Measurements from ENCODE around the gene ENDOV. TPM values are rescaled to one million over a fixed set of nuclear protein-coding genes. Genes with fewer than 3 reads are reported as not detected.

ENDOV gene
- total and polyA plus RNA-seq, 2 donors (not counting 3 experiments of a cell fraction or from before 2014, with no cell fraction given), result 20.4 to 25.9 TPM

DNA sequence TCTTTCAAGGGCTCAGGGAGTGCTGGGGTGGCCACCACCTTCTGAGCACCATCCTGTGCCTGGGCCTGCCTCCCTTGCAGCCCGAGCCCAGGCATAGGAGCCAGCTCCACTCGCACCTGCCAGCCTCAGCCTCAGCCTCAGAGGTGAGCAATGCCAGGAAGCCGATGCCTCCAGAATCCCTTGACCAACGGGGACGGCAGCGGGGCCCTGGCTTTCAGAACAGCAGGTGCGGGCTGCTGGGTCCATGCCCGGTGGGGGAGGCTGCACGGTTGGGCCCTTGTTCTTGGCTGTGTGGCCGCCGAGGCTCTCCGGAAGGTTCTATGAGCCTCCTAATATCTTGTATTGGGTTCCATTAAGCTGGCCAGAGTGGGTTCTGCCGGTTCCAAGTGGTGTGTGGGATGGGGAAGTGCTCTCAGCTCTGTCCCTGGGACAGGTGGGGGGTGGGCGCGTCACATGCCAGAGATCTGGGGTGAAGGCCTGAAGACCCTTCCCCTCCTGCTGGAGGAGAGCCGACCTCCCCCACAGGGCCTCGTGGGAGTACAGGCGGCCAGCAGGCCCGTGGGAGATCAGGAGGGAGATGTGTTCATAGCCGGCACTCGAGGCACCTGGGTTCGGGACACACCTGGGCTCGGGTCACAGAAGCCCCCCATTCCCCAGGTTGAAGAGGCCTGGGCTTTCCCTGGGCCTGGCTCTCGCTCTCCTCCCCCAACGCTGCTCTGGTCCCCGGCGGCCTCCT, 34.4 kb downstream of the ENDOV start:
- dilution Hi-C loops (cut with MboI; ENCODE audit: extremely low pct_ligation_motif_present, low sequenced_read_pairs), result no loop called here
- H4K20me1 ChIP-seq (replicated peaks; ENCODE audit: control insufficient read depth, extremely low read depth, insufficient read depth, low read length), result no peaks in the 10 kb centered on the region
- no peaks in the 10 kb centered on the region for H3K9me3 ChIP-seq (replicated peaks; ENCODE audit: control insufficient read depth, insufficient read depth, low read length)
- H3K9me1 ChIP-seq (replicated peaks; ENCODE audit: control insufficient read depth, extremely low read depth, insufficient read depth, low read length), result no peaks in the 10 kb centered on the region
- no peak overlapping the region for H3K4me2 ChIP-seq (ENCODE audit: insufficient read depth, low read length)
- H3K27me3 ChIP-seq (ENCODE audit: control insufficient read depth in 2 of 2, insufficient read depth in 2 of 2, low read length in 2 of 2), result no peaks in the 10 kb centered on the region
- no peaks in the 10 kb centered on the region for H3K79me2 ChIP-seq (ENCODE audit: control insufficient read depth, insufficient read depth, low read length)
- no peak overlapping the region for H3K27ac ChIP-seq (ENCODE audit: insufficient read depth, low read depth, low read length)
- ChIA-PET CTCF (interaction anchor here (1.1 kb wide), 1 partner anchor 22 kb away, joined by 4 read pairs; no protein-coding TSS in a partner anchor), POLR2A (no interaction called here)
- TF ChIP-seq, protein P1, sequence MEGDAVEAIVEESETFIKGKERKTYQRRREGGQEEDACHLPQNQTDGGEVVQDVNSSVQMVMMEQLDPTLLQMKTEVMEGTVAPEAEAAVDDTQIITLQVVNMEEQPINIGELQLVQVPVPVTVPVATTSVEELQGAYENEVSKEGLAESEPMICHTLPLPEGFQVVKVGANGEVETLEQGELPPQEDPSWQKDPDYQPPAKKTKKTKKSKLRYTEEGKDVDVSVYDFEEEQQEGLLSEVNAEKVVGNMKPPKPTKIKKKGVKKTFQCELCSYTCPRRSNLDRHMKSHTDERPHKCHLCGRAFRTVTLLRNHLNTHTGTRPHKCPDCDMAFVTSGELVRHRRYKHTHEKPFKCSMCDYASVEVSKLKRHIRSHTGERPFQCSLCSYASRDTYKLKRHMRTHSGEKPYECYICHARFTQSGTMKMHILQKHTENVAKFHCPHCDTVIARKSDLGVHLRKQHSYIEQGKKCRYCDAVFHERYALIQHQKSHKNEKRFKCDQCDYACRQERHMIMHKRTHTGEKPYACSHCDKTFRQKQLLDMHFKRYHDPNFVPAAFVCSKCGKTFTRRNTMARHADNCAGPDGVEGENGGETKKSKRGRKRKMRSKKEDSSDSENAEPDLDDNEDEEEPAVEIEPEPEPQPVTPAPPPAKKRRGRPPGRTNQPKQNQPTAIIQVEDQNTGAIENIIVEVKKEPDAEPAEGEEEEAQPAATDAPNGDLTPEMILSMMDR (IDR thresholded peaks at IDR 0.05; ENCODE audit: extremely low read depth in 1 of 2, insufficient read depth in 1 of 2, low read depth in 1 of 2, low read length in 2 of 2), result no peak
- no peak for TF ChIP-seq POLR2A (IDR thresholded peaks at IDR 0.05; ENCODE audit: low read depth, low read length)
- H3K36me3 ChIP-seq (ENCODE audit: control insufficient read depth in 2 of 2, extremely low read depth in 1 of 2, insufficient read depth in 2 of 2, low read length in 2 of 2), result no peaks in the 10 kb centered on the region
- H3K4me3 ChIP-seq (replicated peaks in 1 of 3; ENCODE audit: insufficient read depth in 1 of 3, low read depth in 1 of 3, low read length in 3 of 3), result no peak overlapping the region
- BruUV-seq (replicated peaks), result no TSS peak
- FAIRE-seq, result no peak
- peaks cover 4% of the 10 kb centered on the region for H3K4me1 ChIP-seq (ENCODE audit: control insufficient read depth, extremely low read depth, insufficient read depth, low read length)
- intact Hi-C loops (cut with micrococcal nuclease), result no loop called here
- DNase-seq (ENCODE audit: low read depth, low spot score), result no peak
- no peak overlapping the region for H3K9ac ChIP-seq (replicated peaks; ENCODE audit: extremely low read depth, insufficient read depth, low read length)
- H2AFZ ChIP-seq (ENCODE audit: low read depth, low read length), result no peak overlapping the region

GRCh38 chr17:80449930-80450576, 35.1 kb downstream of the ENDOV start:
- Histone ChIP-seq H3K27me3 (ENCODE audit: control insufficient read depth in 2 of 2, insufficient read depth in 2 of 2, low read length in 2 of 2) (no peaks in the 10 kb centered on the region), H4K20me1 (replicated peaks; ENCODE audit: control insufficient read depth, extremely low read depth, insufficient read depth, low read length) (no peaks in the 10 kb centered on the region), H3K79me2 (ENCODE audit: control insufficient read depth, insufficient read depth, low read length) (no peaks in the 10 kb centered on the region), H3K9me3 (replicated peaks; ENCODE audit: control insufficient read depth, insufficient read depth, low read length) (no peaks in the 10 kb centered on the region), H3K4me2 (ENCODE audit: insufficient read depth, low read length) (no peak overlapping the region), H3K4me3 (replicated peaks in 1 of 3; ENCODE audit: insufficient read depth in 1 of 3, low read depth in 1 of 3, low read length in 3 of 3) (no peak overlapping the region), H3K9ac (replicated peaks; ENCODE audit: extremely low read depth, insufficient read depth, low read length) (no peak overlapping the region), H3K9me1 (replicated peaks; ENCODE audit: control insufficient read depth, extremely low read depth, insufficient read depth, low read length) (no peaks in the 10 kb centered on the region), H3K36me3 (ENCODE audit: control insufficient read depth in 2 of 2, extremely low read depth in 1 of 2, insufficient read depth in 2 of 2, low read length in 2 of 2) (no peaks in the 10 kb centered on the region), H3K4me1 (ENCODE audit: control insufficient read depth, extremely low read depth, insufficient read depth, low read length) (peaks cover 5% of the 10 kb centered on the region), H3K27ac (ENCODE audit: insufficient read depth, low read depth, low read length) (no peak overlapping the region), H2AFZ (ENCODE audit: low read depth, low read length) (no peak overlapping the region)
- dilution Hi-C loops (cut with MboI; ENCODE audit: extremely low pct_ligation_motif_present, low sequenced_read_pairs) (no loop called here), intact Hi-C loops (cut with micrococcal nuclease) (no loop called here)
- CTCF ChIA-PET, result interaction anchor here (1.1 kb wide), 1 partner anchor 23 kb away, joined by 4 read pairs; no protein-coding TSS in a partner anchor
- no peak for TF ChIP-seq POLR2A (IDR thresholded peaks at IDR 0.05; ENCODE audit: low read depth, low read length)
- no peak for TF ChIP-seq POLR2AphosphoS5 (IDR thresholded peaks at IDR 0.05; ENCODE audit: insufficient read depth, low read depth, low read length)
- TF ChIP-seq, protein P1 (IDR thresholded peaks at IDR 0.05; ENCODE audit: extremely low read depth in 1 of 2, insufficient read depth in 1 of 2, low read depth in 1 of 2, low read length in 2 of 2), result no peak
- TF ChIP-seq MYC (IDR thresholded peaks at IDR 0.05; ENCODE audit: low read depth, low read length), result no peak
- TF ChIP-seq JUN (IDR thresholded peaks at IDR 0.05; ENCODE audit: borderline replicate concordance, insufficient read depth, insufficient read length, low read depth), result no peak
- no peak for TF ChIP-seq FOS (IDR thresholded peaks at IDR 0.05; ENCODE audit: borderline replicate concordance, insufficient read depth, low read length)
- TF ChIP-seq, protein P2, sequence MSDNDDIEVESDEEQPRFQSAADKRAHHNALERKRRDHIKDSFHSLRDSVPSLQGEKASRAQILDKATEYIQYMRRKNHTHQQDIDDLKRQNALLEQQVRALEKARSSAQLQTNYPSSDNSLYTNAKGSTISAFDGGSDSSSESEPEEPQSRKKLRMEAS (IDR thresholded peaks at IDR 0.05; ENCODE audit: insufficient read depth, insufficient read length), result no peak
- no peak for TF ChIP-seq EZH2 (IDR thresholded peaks at IDR 0.05; ENCODE audit: borderline replicate concordance, low read depth, low read length, severe bottlenecking)
- TF ChIP-seq GATA2 (IDR thresholded peaks at IDR 0.05; ENCODE audit: insufficient read depth, insufficient read length, low read depth, low read length), result no peak
- DNase-seq (ENCODE audit: low read depth, low spot score) (no peak), FAIRE-seq (no peak)
- POLR2A ChIA-PET, result no interaction called here
- BruUV-seq (replicated peaks), result no TSS peak

All from endothelial cell of umbilical vein (primary cell).